ENCODE results near the gene SRSF10.

DNA sequence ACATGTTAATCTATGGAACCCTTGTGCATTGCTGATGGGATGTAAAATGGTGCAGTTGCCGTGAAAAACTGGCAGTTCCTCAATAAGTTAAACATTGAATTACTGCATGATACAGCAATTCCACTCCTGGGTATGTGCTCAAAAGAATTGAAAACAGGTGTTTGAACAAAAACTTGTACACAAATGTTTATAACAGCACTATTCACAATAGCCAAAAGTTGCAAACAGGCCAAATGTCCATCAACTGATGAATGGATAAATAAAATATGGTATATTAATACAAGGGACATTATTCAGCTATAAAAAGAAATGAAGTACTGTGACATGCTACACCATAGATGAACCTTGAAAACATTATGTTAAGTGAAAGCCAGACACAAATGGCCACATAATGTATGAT lies 17.7 kb upstream of the SRSF10 start:
- TF ChIP-seq POLR2A (IDR thresholded peaks at IDR 0.05; ENCODE audit: low read depth) (no peak), CTCF (IDR thresholded peaks at IDR 0.05) (no peak), EP300 (IDR thresholded peaks at IDR 0.05) (no peak), POLR2AphosphoS5 (IDR thresholded peaks at IDR 0.05) (no peak)

Data from esophagus muscularis mucosa (tissue), 4 donors.